Mononuclear cell (primary cell): ENCODE measurements around the gene TLE1. TPM values are rescaled to one million over a fixed set of nuclear protein-coding genes. Genes with fewer than 3 reads are reported as not detected.
"Not testable (repeated sequence)": the region's sequence is repeated elsewhere in the genome, so short reads cannot be mapped to it uniquely, and the experiment has no call there.

Experiments
- H3K27me3 ChIP-seq: 2 replicates; pipeline ENCODE4 v1.6.0; 2011; ENCODE audit warnings: low read length, control low read depth; ENCODE audit not compliant: insufficient read depth
- H3K4me1 ChIP-seq: 2 replicates; pipeline ENCODE4 v1.5.1; 2011; ENCODE audit warnings: mild to moderate bottlenecking, low read length, control low read depth; ENCODE audit not compliant: insufficient read depth
- H3K4me3 ChIP-seq: 2 replicates; pipeline ENCODE4 v1.5.1; 2011; ENCODE audit warnings: mild to moderate bottlenecking, low read length, moderate library complexity
- H3K9me3 ChIP-seq: 2 replicates; pipeline ENCODE4 v1.5.1; 2011; ENCODE audit warnings: low read depth, mild to moderate bottlenecking, control low read depth, low read length
- total RNA-seq: library from RNA; depleted of rRNA; stranded (reverse); fragments of >200 nt; gene quantifications from one replicate; pipeline ENCODE4 v1.2.3, GENCODE V29; 2012

The TLE1 gene
- total RNA-seq, 1 donor = 27.2 TPM

DNA sequence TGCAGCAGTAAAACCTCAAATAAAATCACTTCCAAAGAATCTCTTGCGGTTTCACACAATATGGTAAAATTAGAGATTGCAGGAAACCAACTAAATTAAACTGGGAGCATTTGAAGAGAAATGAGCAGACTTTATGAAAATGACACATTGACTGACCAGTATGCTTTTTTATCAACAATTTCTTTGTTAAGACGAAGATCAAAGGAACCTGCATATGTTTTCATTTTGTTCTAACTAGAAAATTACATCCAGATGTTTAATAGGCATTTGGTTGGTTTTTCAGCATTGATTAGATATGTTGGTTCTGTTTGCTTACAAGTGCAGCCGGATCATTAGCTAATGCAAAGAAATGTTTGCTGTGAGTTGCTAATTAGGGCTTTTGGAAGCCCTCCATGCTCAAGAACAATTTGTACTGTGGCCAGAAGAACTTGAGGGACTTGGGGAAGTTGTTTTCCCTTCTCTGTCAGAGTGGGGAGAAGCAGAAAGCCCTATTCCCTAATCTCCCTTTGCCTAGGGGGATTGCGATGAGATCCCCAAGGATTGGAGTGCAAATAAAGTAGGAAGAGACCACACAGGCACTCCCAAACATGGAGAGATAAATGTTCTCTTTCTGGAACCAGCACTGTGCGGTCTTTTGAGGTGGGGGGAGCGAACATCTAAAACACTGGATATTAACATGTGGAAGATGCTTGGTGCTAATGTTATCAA is 4.5 kb upstream of the TLE1 start:
- H3K9me3 ChIP-seq = no peaks in the 10 kb centered on the region
- H3K4me1 ChIP-seq = peaks cover 9% of the 10 kb centered on the region
- peaks cover 15% of the 10 kb centered on the region for H3K27me3 ChIP-seq
- no peak overlapping the region for H3K4me3 ChIP-seq

DNA sequence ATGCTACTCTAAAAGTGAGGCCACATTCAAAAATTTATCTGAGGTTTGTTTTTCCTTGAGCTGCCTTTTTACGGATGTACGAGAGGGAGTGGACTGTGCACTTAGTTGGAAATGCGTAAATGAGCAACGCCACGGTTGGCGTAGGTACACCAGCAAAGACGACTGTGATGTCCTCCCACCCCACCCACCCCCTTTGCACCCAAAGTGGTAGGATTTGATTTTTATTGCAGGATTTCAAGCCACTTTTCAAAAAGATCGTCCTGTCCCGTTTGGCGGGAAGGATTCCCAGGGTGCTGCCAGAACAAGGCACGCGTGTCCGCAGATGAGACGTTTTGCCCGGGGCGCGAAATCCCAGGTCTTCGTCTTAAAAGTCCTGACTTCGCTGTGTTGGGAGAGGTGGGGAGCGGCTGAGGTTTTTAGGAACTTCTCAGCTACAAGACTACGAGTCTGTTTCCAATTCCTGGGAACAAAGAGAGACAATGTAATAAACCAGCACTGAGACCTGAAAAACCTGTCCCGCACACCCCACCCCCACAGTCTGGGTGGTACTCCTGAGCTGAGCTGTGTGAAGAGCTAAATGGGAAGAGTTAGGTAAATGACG is 1.0 kb upstream of the TLE1 start:
- H3K4me3 ChIP-seq = peak overlapping the region; percentile 73
- no peaks in the 10 kb centered on the region for H3K9me3 ChIP-seq
- H3K4me1 ChIP-seq = peaks cover 23% of the 10 kb centered on the region
- peaks cover 23% of the 10 kb centered on the region for H3K27me3 ChIP-seq

DNA sequence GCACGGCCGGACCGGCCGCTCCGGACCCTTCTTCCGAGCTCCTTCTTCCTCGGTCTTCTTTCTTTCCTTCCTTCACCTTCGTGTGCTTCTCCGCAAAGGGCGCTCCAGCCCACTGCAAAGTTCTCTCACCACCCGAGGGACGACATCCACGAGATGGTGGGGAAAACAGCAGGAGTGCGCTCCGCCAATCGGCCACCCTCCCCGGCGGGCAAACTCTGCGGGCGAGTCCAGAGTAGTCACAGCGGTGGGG is 329 bp downstream of the TLE1 start:
- Histone ChIP-seq H3K27me3 (peaks cover 26% of the 10 kb centered on the region), H3K4me3 (peak overlapping the region; percentile 52), H3K4me1 (peaks cover 23% of the 10 kb centered on the region)
- H3K9me3 ChIP-seq = not testable (repeated sequence)

DNA sequence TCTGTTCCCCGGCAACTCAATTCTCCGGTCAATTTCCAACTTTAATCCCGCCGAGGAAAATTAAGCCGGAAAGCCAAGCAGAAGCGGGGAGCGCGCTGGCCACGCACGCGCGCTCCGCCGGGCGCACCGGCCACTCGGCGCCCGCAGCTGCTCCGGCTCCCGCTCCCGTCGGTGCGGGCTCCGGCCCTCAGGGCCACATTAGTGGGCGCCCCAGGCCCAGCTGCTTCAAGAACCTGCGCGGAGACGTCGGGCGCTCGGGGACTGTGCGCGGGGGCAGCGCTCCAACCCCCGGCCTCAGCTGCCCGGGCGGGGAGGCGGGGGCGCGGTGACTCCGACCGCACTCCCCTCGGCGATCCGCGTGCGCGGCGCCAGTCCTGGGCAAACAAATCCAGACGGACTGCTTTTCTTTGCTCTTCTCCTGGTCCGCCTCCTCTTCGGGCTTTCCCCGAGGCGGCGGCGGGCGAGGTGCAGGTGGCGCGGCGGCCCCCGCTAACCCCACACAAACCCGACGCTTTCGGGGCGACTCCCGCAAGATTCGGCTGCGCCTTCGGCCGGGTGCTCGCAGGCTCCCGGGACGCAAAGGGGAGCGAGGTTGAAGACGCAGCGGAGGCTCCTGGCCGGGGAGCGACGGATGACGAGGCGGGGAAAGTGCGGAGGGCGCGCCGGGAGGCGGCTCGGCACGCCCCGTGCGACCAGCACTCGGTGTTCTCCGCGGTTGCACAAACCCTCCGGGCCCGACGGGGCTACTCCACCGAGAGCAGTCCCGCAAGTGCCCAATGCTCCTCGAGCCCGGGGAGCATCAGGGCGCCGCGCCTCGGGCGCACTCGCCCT is 870 bp downstream of the TLE1 start:
- peak overlapping the region; percentile 52 for H3K4me3 ChIP-seq
- not testable (repeated sequence) for H3K9me3 ChIP-seq
- peaks cover 26% of the 10 kb centered on the region for H3K27me3 ChIP-seq
- H3K4me1 ChIP-seq = peaks cover 26% of the 10 kb centered on the region

DNA sequence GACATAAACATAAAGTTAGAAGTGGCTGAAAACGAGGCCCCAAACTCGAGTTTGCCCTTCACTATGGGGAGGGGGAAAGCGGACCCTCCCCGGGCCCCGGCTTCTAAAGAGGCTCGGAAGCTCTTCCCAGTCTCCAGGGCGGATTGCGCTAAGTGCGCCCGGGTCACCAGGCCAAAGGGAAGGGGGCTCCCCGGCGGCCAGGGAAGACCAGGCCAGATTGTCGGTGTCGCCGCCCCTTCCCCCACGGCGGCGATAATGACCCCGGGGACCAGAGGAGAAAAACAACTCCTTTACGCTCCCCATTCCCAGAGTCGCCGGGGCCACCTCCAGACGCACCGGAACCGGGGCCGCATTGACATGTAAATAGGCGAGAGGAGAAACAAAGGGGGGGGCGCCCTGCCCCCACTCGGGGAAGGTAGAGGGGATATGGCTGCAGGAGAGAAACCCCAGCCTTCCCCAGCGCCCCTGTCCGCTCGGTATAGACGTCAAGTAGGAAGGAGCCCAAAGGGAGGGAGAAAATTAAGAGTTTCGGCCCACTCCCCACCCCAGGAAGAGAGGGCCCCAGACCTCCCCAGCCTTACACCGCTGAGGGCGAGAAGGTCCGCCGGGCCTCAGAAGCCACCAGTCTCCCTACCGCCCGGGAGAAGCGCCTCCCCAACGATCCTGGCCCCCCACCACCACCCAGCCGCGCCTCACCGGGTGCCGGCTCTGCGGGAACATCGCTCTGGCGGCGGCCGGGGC is 1.7 kb downstream of the TLE1 start:
- Histone ChIP-seq H3K4me3 (peak overlapping the region; percentile 52), H3K4me1 (peaks cover 34% of the 10 kb centered on the region), H3K27me3 (peaks cover 26% of the 10 kb centered on the region), H3K9me3 (no peaks in the 10 kb centered on the region)

DNA sequence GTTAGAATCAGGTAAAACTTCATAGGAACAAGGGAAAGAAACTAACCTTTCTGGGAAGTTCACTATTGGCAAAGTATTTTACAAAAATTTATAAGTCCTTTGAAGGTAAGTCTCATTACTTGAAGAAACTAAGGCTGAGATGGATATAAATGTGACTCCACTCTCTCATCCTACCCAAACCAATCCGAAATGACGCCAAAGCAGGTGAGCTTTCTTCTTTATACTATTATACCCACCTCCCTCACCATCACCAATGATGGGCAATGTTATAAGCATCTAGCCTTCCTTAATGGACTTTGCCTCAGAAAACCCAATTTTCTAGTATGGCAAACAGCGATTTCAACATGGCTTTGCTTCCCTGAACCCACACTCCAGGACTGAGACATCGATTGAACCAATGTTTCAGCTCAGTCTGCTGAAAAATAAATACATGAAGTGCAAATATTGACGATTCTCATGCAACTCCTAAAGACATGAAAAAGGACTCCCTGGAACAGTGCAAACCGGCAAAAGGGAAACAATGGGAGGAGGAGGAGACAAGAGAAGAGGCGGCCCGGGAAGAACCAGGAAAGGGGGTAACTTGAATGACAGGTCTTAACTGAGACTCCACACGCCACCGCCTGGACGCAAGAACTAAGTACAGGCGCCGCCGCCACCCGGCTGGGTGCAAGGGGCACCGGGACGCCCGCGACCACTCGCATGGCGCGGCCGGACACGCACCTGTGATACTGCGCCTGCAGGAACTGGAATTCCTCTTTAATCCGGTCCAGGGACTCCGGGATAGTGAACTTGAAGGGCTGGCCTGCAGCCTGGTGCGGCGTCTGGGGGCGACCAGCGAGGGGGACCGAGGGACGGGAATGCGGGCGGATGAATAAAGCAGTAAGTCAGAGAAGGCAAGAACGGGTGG is 2.5 kb downstream of the TLE1 start:
- H3K4me3 ChIP-seq = peak overlapping the region; percentile 52
- H3K4me1 ChIP-seq = peaks cover 41% of the 10 kb centered on the region
- peaks cover 23% of the 10 kb centered on the region for H3K27me3 ChIP-seq
- no peaks in the 10 kb centered on the region for H3K9me3 ChIP-seq

DNA sequence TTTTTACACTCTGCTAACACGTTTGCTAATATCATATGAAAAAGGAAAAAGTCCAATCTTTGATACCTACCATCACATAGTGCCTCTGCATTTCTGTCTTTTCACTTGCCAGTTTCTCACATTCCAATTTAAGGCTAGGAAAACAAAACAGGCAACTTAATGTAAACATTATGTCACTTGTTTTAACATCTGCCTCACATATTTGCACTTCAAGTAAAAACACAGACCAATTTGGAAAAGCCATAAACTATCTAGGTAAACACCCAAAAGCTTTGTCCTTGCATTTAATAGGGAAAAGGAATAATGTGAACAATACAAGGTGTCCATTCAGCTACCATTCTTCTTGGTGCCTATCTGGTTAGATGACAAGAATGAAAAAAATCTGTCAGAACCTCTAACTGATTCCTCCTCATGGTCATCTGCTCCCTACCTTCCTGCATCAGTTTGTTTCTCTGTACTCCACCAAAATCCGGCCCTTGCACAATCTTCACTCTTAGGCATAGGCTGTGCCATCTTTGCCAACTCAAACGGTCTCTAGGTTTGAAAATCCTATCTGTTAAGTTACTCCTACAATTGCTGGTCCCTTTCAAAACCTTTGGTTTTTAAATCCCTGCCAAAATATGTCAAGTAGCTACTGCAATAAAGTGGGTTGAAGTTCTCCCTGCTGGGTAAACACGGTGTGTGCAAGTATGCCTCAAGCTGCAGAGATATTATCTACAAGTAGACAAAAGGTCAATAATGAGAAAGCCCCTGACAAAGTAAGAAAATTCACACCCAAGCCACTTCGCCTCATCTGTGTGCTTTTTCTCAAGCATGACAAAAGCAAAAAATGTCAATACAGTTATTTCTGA is 3.4 kb downstream of the TLE1 start:
- peaks cover 17% of the 10 kb centered on the region for H3K27me3 ChIP-seq
- H3K4me3 ChIP-seq = no peak overlapping the region
- no peaks in the 10 kb centered on the region for H3K9me3 ChIP-seq
- peaks cover 41% of the 10 kb centered on the region for H3K4me1 ChIP-seq

DNA sequence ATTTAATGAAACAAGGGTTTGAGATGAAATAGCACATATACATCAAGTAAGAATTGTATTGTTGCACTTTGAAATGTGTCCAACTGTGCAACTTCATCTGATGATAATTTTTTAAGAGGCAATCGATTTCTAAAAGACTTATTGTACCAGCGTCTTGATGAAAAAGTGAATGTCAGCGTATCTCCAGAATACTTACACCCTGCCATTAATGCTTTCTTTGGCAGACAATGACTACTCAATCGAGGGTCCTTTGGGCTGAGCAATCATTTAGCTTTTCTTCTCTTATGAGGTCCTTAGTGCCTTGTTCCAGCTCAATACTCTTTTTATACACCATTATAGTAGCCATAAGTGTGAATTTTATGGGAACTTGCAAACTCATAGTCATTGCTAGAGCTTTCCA is 4.7 kb downstream of the TLE1 start:
- peaks cover 32% of the 10 kb centered on the region for H3K4me1 ChIP-seq
- peaks cover 10% of the 10 kb centered on the region for H3K27me3 ChIP-seq
- no peaks in the 10 kb centered on the region for H3K9me3 ChIP-seq
- H3K4me3 ChIP-seq = no peak overlapping the region

DNA sequence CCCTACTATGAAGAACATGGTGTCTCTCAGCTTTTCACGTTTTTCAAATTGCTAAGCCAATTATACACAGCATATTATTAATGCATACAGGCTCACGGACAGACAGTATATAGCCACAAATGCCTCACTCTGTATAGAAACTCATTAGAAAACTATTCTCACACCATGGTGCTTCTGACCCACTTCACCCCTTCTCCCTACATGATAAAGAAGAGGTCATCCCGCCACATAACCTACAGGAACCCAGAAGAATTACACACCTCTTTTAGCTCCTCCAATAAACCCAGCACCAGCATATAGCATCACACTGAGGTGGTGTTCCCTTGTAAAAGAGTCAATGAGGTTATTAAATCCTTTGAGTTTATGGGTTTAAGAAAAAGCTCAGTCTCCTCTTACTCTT is 5.6 kb downstream of the TLE1 start:
- no peaks in the 10 kb centered on the region for H3K9me3 ChIP-seq
- H3K4me1 ChIP-seq = peaks cover 32% of the 10 kb centered on the region
- no peak overlapping the region for H3K4me3 ChIP-seq
- peaks cover 10% of the 10 kb centered on the region for H3K27me3 ChIP-seq

DNA sequence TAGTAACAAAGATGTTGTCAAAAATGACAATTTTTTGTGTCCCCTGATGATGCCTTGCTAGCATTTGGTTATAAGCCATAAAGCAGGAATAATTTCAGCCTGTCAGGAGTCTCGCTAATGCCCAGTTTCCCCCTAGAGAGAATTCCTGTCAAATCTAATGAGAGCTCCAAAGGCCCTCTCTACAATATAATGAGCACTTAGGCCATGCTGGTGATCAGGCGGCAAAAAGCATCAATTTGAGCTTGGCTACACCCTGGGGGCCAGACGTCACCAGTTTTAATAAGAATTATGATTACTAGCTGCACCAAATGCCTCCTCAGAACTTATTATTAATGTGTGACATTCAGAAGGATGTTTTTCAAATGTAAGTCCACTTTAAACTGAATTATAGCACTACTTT is 6.1 kb downstream of the TLE1 start:
- Histone ChIP-seq H3K4me3 (no peak overlapping the region), H3K9me3 (no peaks in the 10 kb centered on the region), H3K27me3 (peaks cover 10% of the 10 kb centered on the region), H3K4me1 (peaks cover 32% of the 10 kb centered on the region)

DNA sequence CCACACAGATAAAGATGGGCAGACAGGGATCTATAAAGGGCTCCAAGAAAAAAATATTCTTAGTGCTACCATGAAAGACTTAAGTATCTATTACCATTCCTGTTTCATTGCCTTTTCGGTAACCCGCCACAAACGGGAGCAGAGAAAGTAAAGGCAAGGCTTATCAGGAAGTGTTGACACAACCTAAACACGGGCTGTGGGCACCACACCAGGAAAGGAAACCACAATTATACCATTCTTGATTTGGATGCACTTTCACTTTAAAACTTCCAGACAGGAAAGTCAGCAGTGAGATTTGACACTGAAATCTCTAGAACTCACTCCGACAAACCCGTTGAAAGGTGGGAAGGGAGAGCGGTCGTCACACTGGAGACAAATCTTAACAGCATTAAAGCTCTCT is 6.5 kb downstream of the TLE1 start:
- H3K4me3 ChIP-seq = no peak overlapping the region
- no peaks in the 10 kb centered on the region for H3K9me3 ChIP-seq

DNA sequence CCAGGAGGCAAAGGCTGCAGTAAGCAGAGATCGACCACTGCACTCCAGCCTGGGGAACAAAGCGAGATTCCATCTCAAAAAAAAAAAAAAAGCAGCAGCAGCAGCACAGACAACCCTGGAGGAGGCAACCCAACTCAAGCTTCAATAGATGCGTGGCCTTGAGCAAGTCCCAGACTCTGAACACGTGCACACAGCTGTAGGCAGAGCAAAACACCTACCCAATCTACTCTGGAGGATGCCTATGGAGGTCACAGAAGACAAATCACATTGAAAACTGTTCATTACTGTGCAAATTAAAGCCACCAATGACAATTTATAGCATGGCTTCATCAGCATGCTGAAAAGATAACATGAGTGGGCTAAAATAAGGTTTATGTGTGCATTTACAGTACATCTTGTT is 7.2 kb downstream of the TLE1 start:
- Histone ChIP-seq H3K9me3 (no peaks in the 10 kb centered on the region), H3K27me3 (peaks cover 8% of the 10 kb centered on the region), H3K4me3 (no peak overlapping the region), H3K4me1 (peaks cover 24% of the 10 kb centered on the region)

More for the DNA sequence above, 6.5 kb downstream of the TLE1 start:
- peaks cover 10% of the 10 kb centered on the region for H3K27me3 ChIP-seq
- H3K4me1 ChIP-seq = peaks cover 30% of the 10 kb centered on the region

DNA sequence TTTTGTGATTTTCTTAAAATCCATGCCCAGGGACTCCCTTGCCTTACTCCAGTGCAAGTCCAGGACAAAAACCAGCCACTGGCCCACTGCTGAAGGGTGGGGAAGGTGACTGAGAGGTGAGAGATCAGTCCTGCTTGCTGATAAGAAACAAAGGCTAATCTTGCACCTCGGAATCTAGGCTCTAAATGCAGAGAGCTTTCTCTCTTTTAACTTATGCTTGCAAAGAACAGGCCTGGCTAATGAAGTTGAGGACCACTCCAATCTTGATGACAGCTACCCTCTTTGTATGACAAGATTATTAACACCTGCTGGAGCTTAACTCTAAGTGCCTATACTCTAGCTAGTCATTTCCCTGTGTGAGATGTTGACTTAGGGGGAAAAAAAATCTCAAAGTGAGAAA is 8.8 kb downstream of the TLE1 start:
- Histone ChIP-seq H3K27me3 (peaks cover 3% of the 10 kb centered on the region), H3K4me1 (peaks cover 18% of the 10 kb centered on the region), H3K9me3 (no peaks in the 10 kb centered on the region), H3K4me3 (no peak overlapping the region)

DNA sequence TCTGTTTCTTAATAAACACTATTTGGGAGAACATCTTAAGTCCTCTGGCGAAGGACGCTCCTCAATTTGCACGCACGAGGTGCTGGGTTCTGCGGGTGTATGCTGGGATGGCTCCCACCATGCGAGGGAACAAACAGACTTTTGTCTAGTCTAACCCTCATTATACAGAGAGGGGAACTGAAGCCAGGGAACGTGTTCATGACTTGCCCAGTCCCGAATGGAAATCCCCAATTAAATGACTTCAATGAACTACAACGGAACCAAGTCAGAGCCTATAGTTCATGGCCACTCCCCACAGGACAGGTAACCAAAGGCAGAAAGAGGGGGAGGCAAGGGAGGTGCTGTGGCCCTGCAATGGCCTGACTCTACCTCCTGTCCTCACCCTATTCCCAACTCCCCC is 9.3 kb downstream of the TLE1 start:
- H3K27me3 ChIP-seq = peaks cover 2% of the 10 kb centered on the region
- no peaks in the 10 kb centered on the region for H3K9me3 ChIP-seq
- H3K4me3 ChIP-seq = no peak overlapping the region
- peaks cover 18% of the 10 kb centered on the region for H3K4me1 ChIP-seq
